Measurements from ENCODE around the gene RYR1.

The RYR1 gene

DNA sequence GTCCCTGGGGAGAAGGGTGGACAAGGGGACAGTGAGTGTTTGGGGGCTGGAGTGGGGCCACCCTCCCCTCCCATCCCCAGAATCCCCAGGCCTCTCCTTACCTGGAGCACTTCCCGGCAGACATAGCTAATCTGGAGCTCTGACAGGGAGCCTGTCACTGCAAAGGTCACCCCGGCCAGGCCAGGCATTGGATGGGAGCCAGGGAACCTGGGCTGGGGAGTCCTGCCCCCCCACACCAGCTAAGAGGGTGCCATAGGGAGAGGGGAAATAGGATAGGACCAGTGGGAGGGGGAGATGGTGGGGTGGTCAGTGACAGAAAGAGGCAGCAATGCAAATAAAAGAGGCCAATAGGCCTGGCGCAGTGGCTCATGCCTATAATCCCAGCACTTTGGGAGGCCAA lies 180.8 kb downstream of the RYR1 start:
- Histone ChIP-seq H3K4me1 (ENCODE audit: control insufficient read depth, insufficient read depth, low read length) (peaks cover 7% of the 10 kb centered on the region), H3K4me3 (ENCODE audit: low read length) (no peak overlapping the region), H3K36me3 (ENCODE audit: control insufficient read depth, insufficient read depth, low read length, severe bottlenecking) (no peaks in the 10 kb centered on the region), H3K27me3 (replicated peaks; ENCODE audit: control insufficient read depth, insufficient read depth, low read length) (peaks cover 6% of the 10 kb centered on the region), H3K9ac (ENCODE audit: low read length) (no peak overlapping the region), H3K9me3 (ENCODE audit: control insufficient read depth, low read length) (no peaks in the 10 kb centered on the region)
- DNase-seq (ENCODE audit: low read depth), result no peak

DNA sequence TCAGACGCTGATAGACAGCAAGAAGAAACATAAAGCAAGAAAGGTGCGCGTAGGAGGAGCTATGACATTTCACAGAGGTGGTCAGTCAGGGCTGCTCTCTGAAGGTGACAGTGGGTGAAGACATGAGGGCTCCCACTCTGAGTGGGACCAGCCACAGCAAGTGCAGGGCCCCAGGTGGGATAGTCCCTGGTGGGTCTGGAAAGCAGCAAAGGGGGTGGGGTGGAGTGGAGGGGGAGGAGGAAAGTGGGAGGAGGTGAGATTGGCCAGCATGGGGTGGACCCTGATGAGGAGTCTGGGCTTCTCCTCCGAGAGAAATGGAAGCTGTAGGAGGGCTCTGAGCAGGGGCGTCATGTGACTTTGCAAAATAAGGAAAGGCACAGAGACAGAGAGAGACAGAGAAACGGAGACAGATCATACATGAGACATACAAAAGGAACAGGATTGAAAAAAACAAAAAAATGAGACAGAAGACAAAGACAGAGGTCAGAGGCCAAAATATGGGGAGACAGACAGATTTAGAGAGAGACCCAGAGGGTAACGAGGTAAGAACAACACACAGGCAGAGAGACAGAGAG lies 181.6 kb downstream of the RYR1 start:
- Histone ChIP-seq H3K4me3 (ENCODE audit: low read length) (no peak overlapping the region), H3K36me3 (ENCODE audit: control insufficient read depth, insufficient read depth, low read length, severe bottlenecking) (no peaks in the 10 kb centered on the region), H3K9me3 (ENCODE audit: control insufficient read depth, low read length) (no peaks in the 10 kb centered on the region), H3K9ac (ENCODE audit: low read length) (no peak overlapping the region), H3K27me3 (replicated peaks; ENCODE audit: control insufficient read depth, insufficient read depth, low read length) (no peaks in the 10 kb centered on the region), H3K4me1 (ENCODE audit: control insufficient read depth, insufficient read depth, low read length) (peaks cover 13% of the 10 kb centered on the region)
- DNase-seq (ENCODE audit: low read depth), result no peak

DNA sequence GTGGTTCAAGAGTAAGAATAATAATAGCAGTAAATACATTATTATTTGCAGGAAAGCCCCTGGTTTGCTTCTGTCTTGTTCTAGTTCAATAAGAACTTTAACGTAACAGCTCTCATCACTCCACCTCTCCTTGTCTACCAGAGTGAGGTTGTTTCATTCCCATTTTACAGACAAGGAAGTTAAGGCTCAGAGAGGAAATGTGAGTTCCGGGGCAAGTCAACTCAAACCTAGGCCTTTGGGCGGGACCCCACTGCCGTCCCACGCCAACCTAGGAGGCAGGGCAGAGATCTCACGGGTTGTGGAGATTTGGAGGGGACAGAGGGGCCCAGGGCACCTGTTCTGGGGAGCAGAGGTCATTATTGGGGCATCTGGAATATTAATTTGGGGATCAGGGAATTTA lies 182.8 kb downstream of the RYR1 start:
- H3K36me3 ChIP-seq (ENCODE audit: control insufficient read depth, insufficient read depth, low read length, severe bottlenecking), result peaks cover 8% of the 10 kb centered on the region
- H3K27me3 ChIP-seq (replicated peaks; ENCODE audit: control insufficient read depth, insufficient read depth, low read length), result no peaks in the 10 kb centered on the region
- H3K9ac ChIP-seq (ENCODE audit: low read length), result no peak overlapping the region
- H3K4me3 ChIP-seq (ENCODE audit: low read length), result no peak overlapping the region
- no peak for DNase-seq (ENCODE audit: low read depth)
- no peaks in the 10 kb centered on the region for H3K9me3 ChIP-seq (ENCODE audit: control insufficient read depth, low read length)
- peaks cover 16% of the 10 kb centered on the region for H3K4me1 ChIP-seq (ENCODE audit: control insufficient read depth, insufficient read depth, low read length)

DNA sequence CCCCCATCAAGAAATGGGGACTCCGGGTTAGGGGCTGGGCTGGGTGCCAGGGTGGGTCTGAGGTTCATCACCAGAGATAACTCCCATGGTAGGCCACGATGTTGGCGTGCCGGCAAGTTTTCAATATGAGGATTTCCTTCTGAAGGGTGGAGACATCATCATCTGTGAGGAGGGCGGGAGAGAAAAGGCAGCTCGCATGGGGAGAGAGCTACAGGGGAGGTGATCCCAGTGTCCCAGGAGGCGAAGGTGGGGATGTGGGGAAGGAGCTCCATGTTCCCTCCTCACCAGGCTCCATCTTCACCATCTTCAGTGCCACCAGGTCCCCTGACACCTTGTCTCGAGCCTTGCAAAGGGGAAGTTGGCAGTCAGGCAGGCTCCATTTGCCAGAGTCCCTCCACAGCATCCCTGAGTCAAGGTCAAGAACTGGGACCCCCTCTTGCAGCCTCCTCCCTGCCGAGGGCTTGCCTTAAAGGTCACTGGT lies 183.8 kb downstream of the RYR1 start:
- peaks cover 18% of the 10 kb centered on the region for H3K36me3 ChIP-seq (ENCODE audit: control insufficient read depth, insufficient read depth, low read length, severe bottlenecking)
- no peak overlapping the region for H3K9ac ChIP-seq (ENCODE audit: low read length)
- H3K4me1 ChIP-seq (ENCODE audit: control insufficient read depth, insufficient read depth, low read length), result peaks cover 16% of the 10 kb centered on the region
- H3K27me3 ChIP-seq (replicated peaks; ENCODE audit: control insufficient read depth, insufficient read depth, low read length), result no peaks in the 10 kb centered on the region
- H3K4me3 ChIP-seq (ENCODE audit: low read length), result no peak overlapping the region
- no peaks in the 10 kb centered on the region for H3K9me3 ChIP-seq (ENCODE audit: control insufficient read depth, low read length)
- no peak for DNase-seq (ENCODE audit: low read depth)

DNA sequence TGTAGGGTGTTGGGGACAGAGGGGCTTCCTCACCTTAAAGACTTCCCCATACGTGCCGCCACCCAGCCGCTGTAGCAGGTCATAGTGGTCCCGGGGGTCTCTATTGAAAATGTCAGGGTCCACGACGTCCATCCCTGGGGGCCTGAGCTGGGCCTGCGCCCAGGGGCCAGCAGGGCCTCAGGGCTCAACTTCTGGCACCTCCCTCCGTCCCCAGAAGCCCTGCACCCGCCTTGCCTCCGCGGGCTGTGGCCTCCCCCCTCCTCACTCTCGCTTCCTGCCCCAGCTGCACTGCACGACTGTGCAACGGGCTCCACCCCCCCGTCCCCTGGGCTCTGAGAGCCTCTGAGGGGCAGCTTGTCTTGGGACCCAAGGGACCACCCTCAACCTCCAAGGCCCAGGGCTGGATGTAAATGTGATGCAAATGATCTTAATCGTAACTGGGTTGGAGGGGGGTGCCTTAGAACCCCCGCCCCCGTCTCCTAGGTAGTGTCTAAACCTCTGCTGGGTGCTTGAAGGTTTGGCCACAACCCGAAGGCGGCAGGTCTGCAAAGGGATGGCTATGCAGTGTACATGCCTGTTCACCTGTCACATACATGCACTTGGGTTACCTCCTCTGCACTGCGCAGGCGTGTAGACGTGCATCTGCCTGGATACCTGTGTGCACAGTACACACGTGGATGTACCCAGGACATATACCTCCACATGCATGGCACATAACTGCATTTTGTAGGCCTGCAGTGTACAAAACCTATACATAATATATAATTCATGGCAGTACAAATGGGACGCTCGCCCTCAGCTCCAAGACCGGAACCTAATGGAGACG lies 184.5 kb downstream of the RYR1 start, which contains the start of gene MAP4K1:
Gene MAP4K1, minus strand, starts transcription at position 190 of the 826 bp plus-strand sequence. Its CDS starts 58 bp downstream, at position 132.
- Histone ChIP-seq H3K9me3 (ENCODE audit: control insufficient read depth, low read length) (no peaks in the 10 kb centered on the region), H3K4me1 (ENCODE audit: control insufficient read depth, insufficient read depth, low read length) (peaks cover 16% of the 10 kb centered on the region), H3K36me3 (ENCODE audit: control insufficient read depth, insufficient read depth, low read length, severe bottlenecking) (peaks cover 24% of the 10 kb centered on the region), H3K9ac (ENCODE audit: low read length) (peak within 1 kb of the TSS; percentile 97), H3K4me3 (ENCODE audit: low read length) (peak within 1 kb of the TSS; percentile 90), H3K27me3 (replicated peaks; ENCODE audit: control insufficient read depth, insufficient read depth, low read length) (no peaks in the 10 kb centered on the region)
- DNase-seq (ENCODE audit: low read depth), result no peak

DNA sequence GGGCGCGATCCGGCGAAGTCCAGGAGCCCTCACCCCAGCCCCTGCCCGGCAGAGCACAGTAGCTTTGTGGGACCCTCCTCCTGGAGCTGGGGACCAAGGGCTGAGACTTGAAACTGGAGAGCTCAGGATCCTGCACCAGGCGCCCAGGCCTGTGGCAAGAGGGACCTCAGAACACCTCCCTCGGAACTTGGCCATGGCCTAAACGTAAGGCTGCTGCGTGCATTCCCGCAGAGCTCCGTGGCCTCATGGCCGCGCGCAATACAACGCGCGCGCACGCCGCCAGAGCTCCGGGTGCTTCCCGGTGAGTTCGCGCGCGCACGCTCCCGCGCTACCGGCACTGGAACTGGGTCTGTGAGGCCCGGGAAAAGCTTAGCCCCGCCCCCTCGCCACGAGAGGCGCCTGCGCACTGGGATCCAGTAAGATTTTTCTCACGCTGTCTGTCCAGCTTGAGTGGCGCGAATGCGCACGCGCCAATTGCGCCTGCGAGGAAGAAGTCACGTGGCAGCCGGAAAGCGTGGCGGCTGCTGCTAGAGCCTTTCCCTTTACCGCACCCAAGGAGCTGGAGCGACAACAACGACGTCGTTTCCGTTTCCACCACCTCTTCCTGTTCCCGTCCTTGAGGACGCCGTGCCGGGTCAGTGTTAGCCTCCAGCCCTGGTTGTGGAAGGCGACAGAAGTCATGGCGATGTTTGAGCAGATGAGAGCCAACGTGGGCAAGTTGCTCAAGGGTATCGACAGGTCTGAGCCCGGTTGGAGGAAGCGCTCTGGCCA lies 185.3 kb downstream of the RYR1 start, which contains the start of gene EIF3K:
Gene EIF3K, plus strand, starts transcription at position 599 of the 771 bp plus-strand sequence. Its CDS starts 81 bp downstream, at position 680.
- H3K4me3 ChIP-seq (ENCODE audit: low read length), result peak within 1 kb of the TSS; percentile 90
- H3K27me3 ChIP-seq (replicated peaks; ENCODE audit: control insufficient read depth, insufficient read depth, low read length), result no peaks in the 10 kb centered on the region
- H3K9ac ChIP-seq (ENCODE audit: low read length), result peak within 1 kb of the TSS; percentile 97
- no peaks in the 10 kb centered on the region for H3K9me3 ChIP-seq (ENCODE audit: control insufficient read depth, low read length)
- peaks cover 27% of the 10 kb centered on the region for H3K36me3 ChIP-seq (ENCODE audit: control insufficient read depth, insufficient read depth, low read length, severe bottlenecking)
- H3K4me1 ChIP-seq (ENCODE audit: control insufficient read depth, insufficient read depth, low read length), result peaks cover 16% of the 10 kb centered on the region
- DNase-seq (ENCODE audit: low read depth), result peak; percentile 100

DNA sequence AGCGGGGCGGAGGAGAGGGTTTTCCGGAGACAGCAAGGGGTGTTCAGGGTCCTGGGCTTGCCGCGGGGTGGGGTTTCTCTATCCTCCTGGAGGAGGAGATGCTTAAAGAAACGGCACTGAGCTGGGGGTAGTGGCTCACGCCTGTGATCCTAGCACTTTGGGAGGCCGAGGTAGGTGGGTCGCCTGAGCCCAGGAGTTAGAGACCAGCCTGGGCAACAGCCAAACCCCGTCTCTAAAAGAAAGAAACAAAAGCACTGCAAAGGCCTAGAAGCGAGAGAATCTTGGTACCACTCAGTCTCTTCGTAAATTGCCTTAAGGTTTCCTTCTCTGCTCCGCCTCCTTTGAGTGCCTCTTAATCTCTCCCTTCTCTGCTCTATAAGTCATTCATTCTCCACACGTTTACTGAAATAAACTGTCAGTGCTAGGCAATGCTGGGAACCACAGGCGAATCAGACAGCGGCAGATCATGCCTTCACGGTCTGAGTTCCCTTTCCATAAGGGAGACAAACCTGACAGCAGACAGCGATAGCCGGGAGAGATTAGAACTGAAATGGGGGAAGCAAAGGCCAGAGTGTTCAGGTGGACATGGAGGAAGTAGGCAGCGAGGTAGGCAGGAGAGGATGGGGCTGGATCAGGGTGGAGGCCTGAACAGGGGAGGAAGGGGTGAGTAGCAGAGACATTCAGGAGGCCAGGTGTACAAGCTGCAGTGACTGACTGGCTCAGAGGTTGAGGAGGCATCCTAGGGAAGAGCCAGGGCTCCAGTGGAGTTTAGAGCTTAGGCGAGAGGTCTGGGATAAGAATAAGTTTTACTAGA lies 186.1 kb downstream of the RYR1 start:
- H3K4me1 ChIP-seq (ENCODE audit: control insufficient read depth, insufficient read depth, low read length), result peaks cover 16% of the 10 kb centered on the region
- no peak for DNase-seq (ENCODE audit: low read depth)
- H3K4me3 ChIP-seq (ENCODE audit: low read length), result peak overlapping the region; percentile 90
- peaks cover 35% of the 10 kb centered on the region for H3K36me3 ChIP-seq (ENCODE audit: control insufficient read depth, insufficient read depth, low read length, severe bottlenecking)
- no peaks in the 10 kb centered on the region for H3K27me3 ChIP-seq (replicated peaks; ENCODE audit: control insufficient read depth, insufficient read depth, low read length)
- peak overlapping the region; percentile 97 for H3K9ac ChIP-seq (ENCODE audit: low read length)
- no peaks in the 10 kb centered on the region for H3K9me3 ChIP-seq (ENCODE audit: control insufficient read depth, low read length)

DNA sequence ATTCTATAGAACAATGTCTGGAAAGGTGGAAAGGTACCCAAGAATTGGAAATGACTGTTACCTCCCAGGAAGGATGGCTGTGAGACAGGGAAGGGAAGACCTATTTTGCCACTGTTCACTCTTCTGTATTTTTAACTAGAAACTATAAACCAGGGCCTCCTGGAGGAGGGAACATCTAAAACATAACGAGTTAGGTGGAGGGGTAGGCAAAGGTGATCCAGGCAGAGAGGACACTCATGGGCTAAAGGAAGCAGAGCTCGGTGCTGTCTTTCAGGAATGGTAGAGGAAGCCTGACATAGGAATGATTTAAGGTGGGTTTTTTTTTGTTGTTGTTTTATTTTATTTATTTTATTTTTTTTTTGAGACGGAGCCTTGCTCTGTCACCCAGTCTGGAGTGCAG lies 191.3 kb downstream of the RYR1 start:
- Histone ChIP-seq H3K9ac (ENCODE audit: low read length) (no peak overlapping the region), H3K27me3 (replicated peaks; ENCODE audit: control insufficient read depth, insufficient read depth, low read length) (no peaks in the 10 kb centered on the region), H3K4me1 (ENCODE audit: control insufficient read depth, insufficient read depth, low read length) (peaks cover 6% of the 10 kb centered on the region), H3K4me3 (ENCODE audit: low read length) (no peak overlapping the region), H3K36me3 (ENCODE audit: control insufficient read depth, insufficient read depth, low read length, severe bottlenecking) (peaks cover 86% of the 10 kb centered on the region), H3K9me3 (ENCODE audit: control insufficient read depth, low read length) (no peaks in the 10 kb centered on the region)
- DNase-seq (ENCODE audit: low read depth), result no peak

DNA sequence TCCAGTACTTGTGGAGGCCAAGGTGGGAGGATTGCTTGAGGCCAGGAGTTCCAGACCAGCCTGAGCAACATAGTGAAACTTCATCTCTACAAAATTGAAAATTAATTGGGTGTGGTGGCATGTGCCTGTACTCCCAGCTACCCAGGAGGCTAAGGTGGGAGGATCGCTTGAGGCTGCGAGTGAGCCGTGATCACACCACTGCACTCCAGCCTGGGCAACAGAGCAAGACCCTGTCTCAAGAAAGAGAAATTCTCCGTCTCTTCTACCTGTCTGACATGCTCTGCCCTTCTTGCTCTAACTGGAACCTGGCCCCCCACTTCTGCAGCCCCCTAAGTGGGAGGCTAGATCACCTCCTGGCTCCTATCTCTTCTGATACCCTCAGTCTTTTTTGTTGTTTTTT lies 192.9 kb downstream of the RYR1 start:
- Histone ChIP-seq H3K36me3 (ENCODE audit: control insufficient read depth, insufficient read depth, low read length, severe bottlenecking) (peaks cover 86% of the 10 kb centered on the region), H3K4me3 (ENCODE audit: low read length) (no peak overlapping the region)

DNA sequence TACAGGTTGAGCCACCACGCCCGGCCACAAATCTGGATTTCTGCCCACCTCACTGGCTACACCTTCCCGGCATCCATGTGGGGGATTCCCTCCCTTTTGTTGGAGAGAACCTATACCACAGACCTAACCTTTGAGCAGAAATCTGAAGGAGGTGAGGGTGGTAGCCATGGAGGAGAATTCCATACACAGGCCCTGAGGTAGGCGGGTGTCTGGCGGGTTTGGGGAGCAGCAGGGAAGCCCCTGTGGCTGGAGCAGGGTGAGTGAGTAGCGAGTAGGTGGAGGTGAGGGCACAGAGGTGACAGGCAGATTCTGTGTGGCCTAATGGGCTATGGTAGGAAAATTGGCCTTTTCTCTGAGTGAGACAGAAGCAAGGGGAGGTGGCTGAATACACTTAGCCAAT lies 196.1 kb downstream of the RYR1 start:
- H3K9ac ChIP-seq (ENCODE audit: low read length), result no peak overlapping the region
- no peaks in the 10 kb centered on the region for H3K4me1 ChIP-seq (ENCODE audit: control insufficient read depth, insufficient read depth, low read length)
- H3K36me3 ChIP-seq (ENCODE audit: control insufficient read depth, insufficient read depth, low read length, severe bottlenecking), result peaks cover 72% of the 10 kb centered on the region
- H3K27me3 ChIP-seq (replicated peaks; ENCODE audit: control insufficient read depth, insufficient read depth, low read length), result no peaks in the 10 kb centered on the region
- H3K9me3 ChIP-seq (ENCODE audit: control insufficient read depth, low read length), result no peaks in the 10 kb centered on the region
- DNase-seq (ENCODE audit: low read depth), result no peak
- no peak overlapping the region for H3K4me3 ChIP-seq (ENCODE audit: low read length)

More for the DNA sequence above, 192.9 kb downstream of the RYR1 start:
- Histone ChIP-seq H3K4me1 (ENCODE audit: control insufficient read depth, insufficient read depth, low read length) (no peaks in the 10 kb centered on the region), H3K9me3 (ENCODE audit: control insufficient read depth, low read length) (no peaks in the 10 kb centered on the region), H3K27me3 (replicated peaks; ENCODE audit: control insufficient read depth, insufficient read depth, low read length) (no peaks in the 10 kb centered on the region), H3K9ac (ENCODE audit: low read length) (no peak overlapping the region)
- DNase-seq (ENCODE audit: low read depth), result no peak

Data from adipocyte (in vitro differentiated cells).